HG03280 (cell line): ENCODE measurements around the gene P2RY14.
A peak's percentile ranks its signal among the peaks of the same experiment; 100 is the strongest.

Source experiments
- ATAC-seq: cut with Tn5 transposase; IDR thresholded peaks from one replicate; pipeline ENCODE4 v1.9.1; 2021; ENCODE audit warnings: mild to moderate bottlenecking, moderate library complexity; ENCODE audit not compliant: unreplicated experiment

Gene P2RY14

GRCh38 chr3:151218136-151218535 is 60.2 kb downstream of the P2RY14 start:
- ATAC-seq: no peak

DNA sequence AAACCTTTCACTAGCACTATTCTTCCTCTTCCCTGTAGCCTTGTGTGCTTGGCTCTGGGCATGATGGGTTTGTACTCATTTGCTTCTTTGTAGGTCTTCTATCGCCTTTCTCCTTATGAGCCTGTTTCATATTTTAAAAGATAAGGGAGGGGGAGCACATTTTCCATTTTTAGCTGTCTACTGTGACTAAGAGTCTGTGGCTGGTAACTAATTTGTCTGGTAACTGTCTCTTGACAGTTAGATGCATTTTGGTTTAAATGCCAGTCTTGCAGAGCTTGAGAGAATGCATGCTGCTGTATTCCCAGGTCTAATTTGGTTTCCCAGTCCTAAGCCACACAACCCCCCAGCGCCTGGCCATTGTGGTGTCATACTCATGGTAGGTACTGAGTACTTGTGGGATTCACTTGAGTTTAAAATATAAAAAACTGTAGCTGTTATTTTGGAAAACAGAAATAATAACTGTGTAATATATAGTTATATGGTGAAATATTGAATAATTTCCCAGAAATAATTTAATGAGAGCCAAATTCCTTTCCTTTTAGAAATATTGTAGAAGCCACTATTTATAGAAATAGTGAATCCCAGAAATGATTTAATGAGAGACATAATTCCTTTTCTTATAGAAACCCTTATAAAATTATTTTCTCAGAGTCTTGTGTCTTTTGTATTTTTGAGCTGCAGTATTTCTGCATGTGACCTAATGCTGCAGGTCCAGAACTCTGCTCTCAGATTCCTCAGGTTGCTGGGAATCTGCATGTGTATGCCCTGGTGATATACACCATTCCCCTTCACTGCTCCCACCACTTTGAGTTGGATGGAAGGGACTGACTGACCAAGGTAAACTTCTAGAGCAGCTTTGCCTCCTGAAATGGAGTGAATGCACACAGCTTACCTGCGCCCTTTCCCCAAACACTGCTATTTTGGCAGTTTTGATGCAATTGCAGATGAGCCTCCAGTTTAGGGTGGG is 61.4 kb downstream of the P2RY14 start:
- ATAC-seq: no peak

GRCh38 chr3:151214459-151214858 is 63.9 kb downstream of the P2RY14 start:
- ATAC-seq: no peak

DNA sequence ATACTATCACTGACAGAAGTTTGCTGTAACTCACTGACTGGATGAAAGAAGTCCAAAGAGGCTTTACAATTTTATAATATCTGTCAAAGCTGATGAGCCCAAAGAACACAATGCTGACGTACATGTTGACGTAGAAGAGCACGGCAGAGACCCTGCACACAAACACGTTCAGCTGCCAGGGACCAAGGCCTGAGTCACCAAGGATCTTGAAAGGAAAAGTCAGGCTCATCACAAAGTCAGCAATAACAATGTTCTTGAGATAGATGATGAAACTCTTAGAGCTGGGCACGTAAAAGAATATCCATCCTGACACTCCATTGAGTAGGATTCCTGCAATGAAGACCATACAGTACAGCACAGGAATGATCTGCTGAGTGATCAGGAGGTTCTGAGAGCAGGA is 64.5 kb downstream of the P2RY14 start:
- no peak for ATAC-seq

GRCh38 chr3:151213151-151213550 is 65.2 kb downstream of the P2RY14 start:
- ATAC-seq: no peak

DNA sequence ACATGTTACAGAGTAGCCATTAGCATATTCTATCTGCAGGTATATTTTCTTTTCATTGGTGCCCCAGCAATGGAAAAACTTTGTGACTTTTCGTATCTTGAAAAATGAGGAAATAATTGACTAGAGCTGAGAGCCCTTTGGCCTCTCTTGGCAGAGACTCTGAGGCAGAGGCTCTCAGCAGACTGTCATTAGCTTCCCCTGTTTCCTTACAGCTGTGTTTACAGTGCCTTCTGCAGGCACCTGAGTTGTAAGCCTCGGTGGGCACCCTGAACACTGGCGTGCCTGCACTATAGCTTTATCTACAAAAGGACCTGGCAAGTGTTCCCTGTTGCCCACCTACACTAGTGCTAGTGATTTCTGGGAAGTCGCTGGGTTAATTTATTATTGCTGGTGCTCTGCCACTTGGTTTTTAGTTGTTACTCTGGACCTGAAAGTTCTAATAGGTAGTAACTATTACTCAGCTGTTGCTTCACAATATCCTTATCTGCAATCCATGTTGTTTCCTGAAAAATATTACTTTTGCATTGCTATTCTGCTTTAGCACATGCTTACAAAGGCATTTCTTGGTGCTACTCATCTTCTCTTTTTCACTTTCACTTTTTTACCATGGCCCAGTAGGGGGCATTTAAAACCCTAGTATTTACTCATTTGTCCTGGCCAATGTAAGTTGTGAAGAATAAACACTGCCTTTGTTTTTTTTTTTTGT is 67.5 kb downstream of the P2RY14 start:
- ATAC-seq: no peak

GRCh38 chr3:151209654-151210053 is 68.7 kb downstream of the P2RY14 start:
- ATAC-seq: no peak

DNA sequence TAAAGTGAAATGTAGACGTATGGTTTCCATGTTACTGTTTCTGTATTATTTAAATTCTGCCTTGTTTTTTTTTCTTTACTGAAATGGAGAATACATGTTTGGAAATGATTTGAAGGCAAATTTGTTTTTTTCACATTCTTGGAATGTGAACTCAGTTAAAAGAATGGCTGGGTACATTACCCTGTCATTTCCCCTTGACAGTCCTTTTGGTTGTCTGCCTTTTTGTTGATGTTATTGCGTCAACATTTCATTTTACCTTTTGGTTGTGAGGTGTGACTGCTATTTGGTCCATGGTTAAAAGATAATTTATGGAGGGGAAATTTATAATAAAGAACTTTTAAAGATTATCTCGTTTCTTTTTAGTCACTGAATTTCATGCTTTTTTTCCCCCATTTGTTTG is 72.1 kb downstream of the P2RY14 start:
- no peak for ATAC-seq

- no peak for ATAC-seq
These were observed 72.9 kb downstream of the P2RY14 start for GRCh38 chr3:151205482-151205881.

- no peak for ATAC-seq
These were observed 73.6 kb downstream of the P2RY14 start for GRCh38 chr3:151204530-151205402.

- peak; percentile 89 for ATAC-seq
These were observed 75.3 kb downstream of the P2RY14 start, which contains the start of gene GPR171 for GRCh38 chr3:151203051-151203420. GPR171 (minus strand) TSS chr3:151203216; CDS start chr3:151199386, 3,830 bp downstream.

DNA sequence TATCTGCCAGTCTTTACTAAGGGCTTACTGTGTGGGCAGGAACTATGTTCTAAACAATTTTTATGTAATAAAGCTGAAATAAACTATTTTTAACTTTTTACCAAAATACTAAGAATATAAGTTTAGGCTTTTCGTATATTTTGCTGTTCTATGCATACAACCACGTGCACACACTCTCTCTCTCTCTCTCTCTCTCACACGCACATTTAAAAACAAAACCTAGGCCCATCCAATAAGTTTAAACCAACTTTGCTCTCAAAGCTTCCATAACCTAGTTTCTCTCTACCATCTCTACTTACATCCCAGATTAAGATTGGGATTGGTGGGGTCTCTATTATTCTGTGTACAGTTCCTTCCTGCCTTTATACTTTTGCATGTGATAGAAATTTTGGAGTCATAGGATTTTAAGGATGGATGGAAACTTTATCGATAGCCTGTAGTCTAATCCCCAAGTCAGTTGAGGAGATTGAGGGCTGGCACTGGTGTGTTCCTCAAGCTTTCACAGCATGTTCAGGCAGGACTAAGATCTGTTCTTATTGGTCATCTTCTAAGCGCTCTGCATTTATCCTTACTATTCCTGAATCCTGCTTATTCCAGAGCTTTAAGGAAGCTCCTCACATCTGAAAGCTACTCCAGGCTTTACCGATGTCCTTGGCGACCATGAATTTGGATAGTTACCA is 77.2 kb downstream of the P2RY14 start:
- ATAC-seq: no peak

GRCh38 chr3:151200586-151200985 is 77.8 kb downstream of the P2RY14 start:
- ATAC-seq: no peak

GRCh38 chr3:151199554-151200438 is 78.5 kb downstream of the P2RY14 start:
- ATAC-seq: no peak

DNA sequence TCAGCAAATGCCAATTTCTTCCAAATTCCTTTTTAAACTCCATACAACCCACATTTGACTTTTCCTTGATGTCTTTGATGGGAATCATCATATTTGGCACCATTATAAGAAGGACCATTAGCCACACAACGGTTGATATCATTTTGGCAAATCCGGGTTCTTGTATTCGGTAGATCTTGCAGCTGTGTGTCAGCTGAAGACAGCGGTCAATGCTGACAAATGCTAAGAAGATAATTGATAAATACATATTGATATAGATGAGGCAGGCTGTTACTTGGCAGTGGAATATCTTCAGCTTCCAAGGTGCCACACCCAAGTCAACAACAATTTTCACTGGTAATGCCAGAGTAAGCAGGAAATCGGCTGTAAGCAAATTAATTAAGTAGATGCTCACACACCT is 79.5 kb downstream of the P2RY14 start:
- ATAC-seq: no peak

DNA sequence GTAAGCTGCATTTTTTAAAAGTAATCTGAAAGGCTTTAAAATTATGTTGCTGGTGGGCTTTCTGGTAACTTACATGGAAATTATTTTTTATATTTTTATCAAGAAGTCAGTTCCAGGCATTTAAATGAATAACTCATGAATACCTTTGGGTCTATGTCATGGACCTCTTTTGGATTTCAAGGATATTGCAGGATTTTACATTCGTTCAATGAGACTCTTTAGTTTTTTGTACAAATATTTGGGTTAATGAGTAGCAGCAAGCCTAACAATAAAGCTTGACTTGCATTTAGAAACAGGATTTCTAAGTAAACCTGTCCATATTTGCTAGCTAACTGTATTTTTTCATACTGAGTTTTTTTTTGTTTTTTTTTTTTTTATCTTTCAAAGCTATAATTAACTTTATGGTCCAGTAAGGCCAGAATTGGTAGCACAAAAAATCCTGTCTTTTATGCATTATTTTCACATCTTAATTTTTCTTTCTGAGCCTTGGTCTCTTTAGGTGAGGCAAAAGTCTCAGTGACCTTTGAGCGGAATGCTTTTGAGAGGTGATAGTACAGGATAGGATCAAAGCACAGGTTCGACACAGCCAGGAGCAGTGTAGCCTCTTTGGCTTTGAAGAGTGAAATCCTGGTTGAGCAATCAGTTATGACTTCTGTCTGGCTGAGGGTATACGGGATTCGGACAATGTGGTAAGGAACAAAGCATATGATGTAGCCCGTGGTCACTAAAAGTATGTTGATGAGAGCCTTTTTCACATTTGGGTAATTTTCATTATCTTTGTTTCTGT is 80.2 kb downstream of the P2RY14 start:
- ATAC-seq: no peak

DNA sequence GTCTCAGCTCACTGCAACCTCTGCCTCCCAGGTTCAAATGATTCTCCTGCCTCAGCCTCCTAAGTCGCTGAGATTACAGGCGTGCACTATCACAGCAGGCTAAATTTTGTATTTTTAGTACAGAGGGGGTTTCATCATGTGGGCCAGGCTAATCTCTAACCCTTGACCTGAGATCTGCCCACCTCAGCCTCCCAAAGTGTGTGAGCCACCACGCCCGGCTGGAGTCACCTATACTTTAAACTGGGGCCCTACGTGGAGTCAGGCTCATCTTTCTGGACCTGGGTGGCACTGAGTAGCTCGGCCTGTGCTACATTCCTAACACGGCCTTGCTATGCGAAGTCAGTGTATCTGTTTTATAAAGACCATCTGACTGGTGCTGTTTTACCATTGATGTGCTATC is 81.1 kb downstream of the P2RY14 start:
- ATAC-seq: no peak

GRCh38 chr3:151196434-151196833 is 81.9 kb downstream of the P2RY14 start:
- ATAC-seq: no peak

DNA sequence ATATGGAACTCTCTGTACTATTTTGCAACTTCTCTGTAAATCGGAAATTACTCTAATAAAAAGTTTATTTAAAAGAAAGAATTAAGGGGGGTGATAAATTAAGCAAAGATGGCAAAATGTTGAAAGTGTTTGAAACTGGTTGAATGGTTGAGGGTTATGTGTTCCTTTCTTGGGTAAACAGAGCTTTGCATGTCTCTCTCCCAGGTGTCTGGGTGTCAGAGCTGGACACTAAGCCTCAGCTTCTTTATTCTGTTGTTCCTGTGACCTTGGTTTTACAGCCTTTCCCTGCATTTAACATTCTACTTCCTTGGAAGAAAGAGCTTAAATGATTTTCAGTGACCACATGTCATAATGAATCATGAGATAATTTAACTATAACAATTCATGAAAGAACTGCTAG is 82.5 kb downstream of the P2RY14 start:
- ATAC-seq: no peak
